Peyer's patch (tissue), 4 donors: Measurements from ENCODE around the gene ADORA3.

Experiments used
- POLR2A ChIP-seq, 2 donors: fragments of 450-650 bp; IDR thresholded peaks; one replicate each; pipeline ENCODE4 v1.5.1; 2017; ENCODE audit warnings: antibody characterized with exemption in 2 of 2, mild to moderate bottlenecking in 2 of 2, moderate library complexity in 2 of 2
- TF ChIP-seq, protein P1 (sequence below), 6 experiments: fragments of 450-650 bp in 4 of 6; fragments of 200-600 bp in 2 of 6; sonication (generic) in 1 of 6; IDR thresholded peaks; one replicate each; pipeline ENCODE4 v1.5.1; 2017 to 2019; ENCODE audit warnings: antibody characterized with exemption in 6 of 6, mild to moderate bottlenecking in 3 of 6, moderate library complexity in 1 of 6

DNA sequence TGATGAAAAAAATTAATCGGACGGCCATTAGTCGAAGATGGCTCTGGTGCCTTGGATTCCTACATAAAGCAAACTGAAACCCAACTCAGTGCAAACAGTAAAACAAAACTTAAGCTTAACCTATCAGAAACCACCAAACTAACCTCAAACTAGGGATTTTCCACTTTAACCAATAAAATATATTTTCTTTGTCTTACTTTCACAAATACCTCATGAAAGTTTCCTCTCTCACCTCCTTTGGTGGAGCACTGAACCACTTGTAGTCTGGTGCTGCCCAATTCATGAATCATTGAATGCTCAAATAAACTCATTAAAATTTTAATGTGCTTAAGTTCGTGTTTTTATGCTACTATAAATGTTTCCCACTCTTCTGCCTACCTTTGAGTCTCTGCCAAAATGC lies 7.0 kb downstream of the ADORA3 start:
- TF ChIP-seq POLR2A (IDR thresholded peaks at IDR 0.05) = no peak
- TF ChIP-seq, protein P1, sequence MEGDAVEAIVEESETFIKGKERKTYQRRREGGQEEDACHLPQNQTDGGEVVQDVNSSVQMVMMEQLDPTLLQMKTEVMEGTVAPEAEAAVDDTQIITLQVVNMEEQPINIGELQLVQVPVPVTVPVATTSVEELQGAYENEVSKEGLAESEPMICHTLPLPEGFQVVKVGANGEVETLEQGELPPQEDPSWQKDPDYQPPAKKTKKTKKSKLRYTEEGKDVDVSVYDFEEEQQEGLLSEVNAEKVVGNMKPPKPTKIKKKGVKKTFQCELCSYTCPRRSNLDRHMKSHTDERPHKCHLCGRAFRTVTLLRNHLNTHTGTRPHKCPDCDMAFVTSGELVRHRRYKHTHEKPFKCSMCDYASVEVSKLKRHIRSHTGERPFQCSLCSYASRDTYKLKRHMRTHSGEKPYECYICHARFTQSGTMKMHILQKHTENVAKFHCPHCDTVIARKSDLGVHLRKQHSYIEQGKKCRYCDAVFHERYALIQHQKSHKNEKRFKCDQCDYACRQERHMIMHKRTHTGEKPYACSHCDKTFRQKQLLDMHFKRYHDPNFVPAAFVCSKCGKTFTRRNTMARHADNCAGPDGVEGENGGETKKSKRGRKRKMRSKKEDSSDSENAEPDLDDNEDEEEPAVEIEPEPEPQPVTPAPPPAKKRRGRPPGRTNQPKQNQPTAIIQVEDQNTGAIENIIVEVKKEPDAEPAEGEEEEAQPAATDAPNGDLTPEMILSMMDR (IDR thresholded peaks at IDR 0.05) = no peak
